Neural progenitor cell (in vitro differentiated cells): ENCODE results near the gene GLIS1.

ENCODE experiments used
- CTCF ChIP-seq: fragments of 200-600 bp; sonication (generic); IDR thresholded peaks from 2 replicates; pipeline ENCODE4 v1.5.1; 2017; ENCODE audit warnings: antibody characterized with exemption, mild to moderate bottlenecking
- EZH2 ChIP-seq: fragments of 200-600 bp; sonication (generic); IDR thresholded peaks from 2 replicates; pipeline ENCODE4 v1.6.1; 2017; ENCODE audit warnings: antibody characterized with exemption, mild to moderate bottlenecking, moderate library complexity
- EZH2phosphoT487 ChIP-seq: fragments of 200-600 bp; sonication (generic); IDR thresholded peaks from 2 replicates; pipeline ENCODE4 v1.6.1; 2017; ENCODE audit warnings: antibody characterized with exemption

GRCh38 chr1:53524428-53525375 lies 214.3 kb downstream of the GLIS1 start:
- TF ChIP-seq CTCF (no peak), EZH2 (no peak), EZH2phosphoT487 (no peak)
